GM19324 (cell line): Measurements from ENCODE around the gene OTUB1.

Experiments used
- ATAC-seq: cut with Tn5 transposase; IDR thresholded peaks from one replicate; pipeline ENCODE4 v1.9.1; 2021; ENCODE audit warnings: mild to moderate bottlenecking, moderate library complexity; ENCODE audit not compliant: unreplicated experiment, low FRiP score

Gene OTUB1

DNA sequence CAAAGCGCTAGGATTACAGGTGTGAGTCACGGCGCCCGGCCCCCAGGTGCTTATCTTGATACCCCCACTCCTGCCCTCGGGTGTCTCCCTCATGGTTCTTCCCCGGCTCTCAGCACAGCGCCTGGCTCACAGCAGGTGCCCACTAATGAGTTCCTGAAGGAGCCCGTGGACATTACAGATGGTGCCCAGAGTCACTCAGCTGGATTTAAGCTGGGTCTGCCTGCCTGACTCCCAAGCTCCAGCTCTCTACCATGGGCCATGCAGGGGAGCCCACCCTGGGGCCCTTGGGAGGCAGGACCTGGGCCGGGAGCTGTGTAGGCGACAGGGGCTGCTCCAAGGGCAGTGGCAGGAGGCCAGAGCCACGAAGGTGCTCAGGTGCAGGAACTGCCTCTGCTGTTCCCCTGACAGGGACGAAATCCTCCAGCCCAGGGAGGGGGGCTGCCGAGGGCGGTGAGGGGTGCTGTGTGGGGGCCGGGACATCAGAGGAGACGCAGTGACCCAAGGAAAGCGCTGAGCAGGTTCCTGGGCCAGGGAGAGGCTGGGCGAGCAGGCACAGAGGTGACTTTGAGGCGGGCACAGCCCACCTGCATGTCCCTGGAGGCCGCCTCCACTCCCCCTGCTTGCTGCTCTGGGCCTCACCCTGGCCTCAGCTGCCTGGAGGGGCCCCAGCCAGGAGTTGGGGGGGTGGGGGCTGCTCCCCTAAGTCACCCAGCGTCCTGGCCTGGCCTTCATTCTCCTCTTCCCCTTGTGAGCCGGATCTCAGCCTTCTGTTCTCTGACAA, 34.9 kb downstream of the OTUB1 start:
- ATAC-seq = no peak

DNA sequence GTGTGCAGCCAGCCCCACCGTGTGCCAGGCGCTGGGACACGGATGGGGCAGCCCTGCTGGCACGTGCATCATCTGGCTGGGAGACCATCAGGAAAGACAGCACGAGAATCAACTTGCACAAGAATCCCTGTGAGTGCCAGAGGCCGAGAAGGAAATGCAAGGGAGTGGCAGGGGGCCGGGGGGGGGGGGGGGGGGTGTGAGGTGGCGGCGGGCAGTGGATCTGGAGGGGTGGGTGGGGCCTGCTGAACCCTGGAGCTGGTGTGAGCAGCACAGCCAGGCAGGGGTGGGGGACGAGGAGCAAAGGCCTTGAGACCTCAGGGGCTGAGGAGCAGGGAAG, 35.5 kb downstream of the OTUB1 start:
- ATAC-seq = no peak

GRCh38 chr11:64022125-64022784, 36.0 kb downstream of the OTUB1 start:
- ATAC-seq = no peak

DNA sequence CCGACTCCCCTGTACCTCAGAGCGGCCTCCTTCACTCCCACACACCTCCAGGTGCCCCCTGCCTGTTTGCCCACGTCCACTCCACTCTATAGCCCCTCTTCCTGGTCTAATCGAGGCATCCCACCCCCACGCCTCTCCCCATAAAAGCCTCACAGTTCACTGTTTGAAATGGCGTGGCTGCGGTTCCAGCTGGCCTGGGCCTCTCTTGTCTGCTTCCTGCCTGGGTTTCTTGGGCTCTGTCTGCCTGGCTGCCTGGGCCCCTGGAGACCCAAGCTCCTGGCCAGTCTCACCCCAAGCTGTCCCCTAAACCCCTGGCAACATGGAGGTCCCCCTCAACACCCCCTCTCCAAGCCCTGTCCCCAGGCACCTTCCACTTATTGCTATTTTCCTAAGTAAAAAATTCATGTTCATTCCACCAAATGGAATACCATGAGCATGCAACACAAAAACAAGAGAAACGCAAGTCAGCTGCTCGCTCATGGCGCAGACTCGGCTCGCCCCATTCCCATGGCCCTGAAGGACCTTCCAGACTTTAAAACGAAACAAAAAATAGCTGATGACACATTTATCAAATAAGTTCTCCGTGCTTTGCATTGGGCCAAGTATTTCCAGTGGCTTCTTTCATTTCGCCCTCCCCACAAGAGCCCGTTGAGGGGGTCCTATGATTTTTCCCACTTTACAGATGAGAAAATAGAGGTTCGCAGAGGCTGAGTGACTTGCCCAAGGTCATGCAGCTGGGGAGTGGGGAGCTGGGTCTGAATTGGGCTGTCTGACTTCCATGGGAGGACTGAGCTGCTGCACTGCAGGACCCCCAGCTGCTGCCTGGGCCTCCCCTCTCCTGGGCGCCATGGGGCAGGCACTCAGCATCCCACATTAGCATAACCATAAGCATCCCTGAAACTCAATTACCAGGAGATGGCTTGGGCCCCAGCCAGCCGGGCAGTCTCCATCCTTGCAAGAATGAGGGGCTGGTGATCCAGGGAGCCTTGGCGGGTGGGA, 37.8 kb downstream of the OTUB1 start:
- ATAC-seq = no peak

GRCh38 chr11:64025205-64025604, 39.0 kb downstream of the OTUB1 start:
- ATAC-seq = no peak

- no peak for ATAC-seq
Observed at GRCh38 chr11:64026575-64027205, 40.5 kb downstream of the OTUB1 start.

DNA sequence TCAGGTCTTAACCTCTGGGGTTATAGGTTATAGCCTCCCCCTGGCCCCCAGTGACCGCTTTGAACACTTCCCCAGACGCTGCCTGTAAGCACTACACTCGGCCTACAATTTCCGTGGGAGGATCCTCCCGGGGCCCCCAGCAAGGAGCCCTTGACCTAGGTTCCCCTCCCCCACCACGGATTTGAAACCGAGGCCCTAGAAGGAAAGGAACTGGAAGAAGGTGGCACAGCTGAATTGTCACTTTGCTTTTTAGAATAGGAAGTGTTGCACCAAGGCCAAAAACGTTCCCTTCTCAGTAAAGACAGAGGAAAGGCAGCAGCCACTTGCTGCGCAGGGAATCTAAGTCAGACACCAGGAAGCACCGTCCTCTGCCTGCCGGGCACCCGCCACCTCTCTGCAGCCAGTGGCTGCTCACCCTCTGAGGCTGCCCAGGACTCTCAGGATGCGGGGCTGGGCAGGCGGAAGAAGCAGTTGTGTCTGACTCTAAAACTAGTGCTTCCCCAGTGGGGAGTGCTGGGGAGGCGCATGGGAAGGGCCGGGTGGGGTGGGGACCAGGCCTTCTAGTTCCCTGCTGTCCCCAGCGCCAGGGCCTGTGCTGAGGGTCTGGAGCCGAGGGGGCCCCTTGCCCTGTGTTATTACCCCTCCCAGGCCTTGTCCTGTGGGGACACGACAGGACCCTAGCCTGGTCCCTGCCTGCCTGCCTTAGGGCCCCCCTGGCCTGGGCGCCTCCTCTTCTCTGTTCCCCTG, 41.6 kb downstream of the OTUB1 start:
- ATAC-seq = no peak

GRCh38 chr11:64028398-64029115, 42.3 kb downstream of the OTUB1 start:
- no peak for ATAC-seq

- ATAC-seq = no peak
Observed at GRCh38 chr11:64029773-64030172, 43.5 kb downstream of the OTUB1 start.

- no peak for ATAC-seq
Observed at GRCh38 chr11:64031001-64031400, 44.8 kb downstream of the OTUB1 start.

- ATAC-seq = no peak
Observed at GRCh38 chr11:64032050-64032449, 45.8 kb downstream of the OTUB1 start.

GRCh38 chr11:64034411-64034811, 48.2 kb downstream of the OTUB1 start:
- ATAC-seq = no peak

GRCh38 chr11:64035081-64035524, 48.9 kb downstream of the OTUB1 start:
- ATAC-seq = no peak

GRCh38 chr11:64035576-64035975, 49.3 kb downstream of the OTUB1 start, which contains the start of gene FLRT1:
FLRT1 (plus strand) TSS chr11:64035931; CDS start chr11:64116268, 80,337 bp downstream.
- ATAC-seq = no peak

- ATAC-seq = no peak
Observed at GRCh38 chr11:64036087-64037026, 50.1 kb downstream of the OTUB1 start.

DNA sequence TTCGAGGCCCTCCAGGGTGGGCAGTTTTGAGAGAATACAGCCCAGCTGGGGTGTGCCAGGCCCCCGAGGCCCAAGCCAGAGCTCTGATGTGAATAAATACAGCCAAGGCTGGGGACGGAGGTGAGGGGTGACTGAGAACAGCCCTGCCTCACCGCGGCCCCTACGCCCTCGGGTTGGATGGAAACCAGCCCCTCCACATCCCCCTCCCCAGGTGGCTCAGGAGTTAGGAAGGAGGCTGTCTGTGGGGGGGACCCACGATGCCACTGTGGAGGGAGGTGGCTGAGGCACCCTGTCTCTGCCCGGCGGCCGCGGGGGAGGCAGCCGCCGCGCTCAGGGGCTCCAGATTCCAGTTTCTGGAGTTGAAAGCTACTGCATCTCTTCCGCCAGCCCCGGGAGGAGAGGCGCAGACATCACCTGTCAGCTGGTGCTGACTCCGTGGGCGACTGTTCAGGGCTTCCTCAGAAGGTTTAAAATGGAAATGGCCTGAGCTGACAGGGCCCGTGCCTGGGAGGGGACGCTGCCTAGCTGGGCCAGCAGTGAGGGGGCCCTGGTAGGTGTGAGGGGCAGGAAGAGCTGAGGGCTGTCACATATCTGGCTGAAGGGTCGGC, 50.9 kb downstream of the OTUB1 start:
- ATAC-seq = no peak

DNA sequence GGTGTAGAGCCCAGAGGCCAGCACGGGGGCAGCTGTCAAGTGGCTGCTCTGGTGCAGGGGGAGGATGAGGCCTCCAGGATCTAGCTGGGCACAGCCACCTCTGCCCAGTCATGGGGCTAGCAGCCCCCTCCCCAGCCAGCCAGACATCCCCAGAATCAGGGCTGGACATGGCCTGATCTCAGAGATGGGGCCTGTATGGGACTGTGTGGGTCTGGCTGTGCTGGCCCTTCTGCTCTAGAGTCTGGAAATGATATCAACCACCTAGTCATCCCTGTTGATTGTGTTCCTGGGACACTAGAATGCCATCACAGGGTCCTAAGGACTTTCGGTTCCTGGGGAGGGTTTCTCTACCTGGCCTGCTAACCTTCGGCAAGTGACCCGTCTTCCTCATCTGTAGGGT, 52.3 kb downstream of the OTUB1 start:
- ATAC-seq = no peak
